Sciatic nerve (tissue), 2 donors: ENCODE results near the gene ADH7. TPM values are rescaled to one million over a fixed set of nuclear protein-coding genes. Genes with fewer than 3 reads are reported as not detected.

ENCODE experiments used
- ATAC-seq: fragments of 200-7000 bp; cut with Tn5 transposase; one replicate; pipeline ENCODE4 v1.9.1; 2020; ENCODE audit warnings: mild to moderate bottlenecking, moderate library complexity
- DNase-seq: peaks from one replicate; pipeline ENCODE4 v3.0.0-alpha.2; 2020; ENCODE audit warnings: low spot score
- intact Hi-C: fragments of 100-400 bp; cut with DNase I; formaldehyde crosslinking; loops from one replicate; pipeline ENCODE4 v1.14.2; 2022
- total RNA-seq: library from RNA; stranded (reverse); fragmentation: NEBNext Ultra II Directional; extraction: Animal tissue kit (Norgen Biotek cat#: 25700); gene quantifications from one replicate; pipeline ENCODE4 v1.2.1, GENCODE V29; 2021
- donor health status: DM: no; HTN: no; CAD: no.
- donor health status: DM: no; HTN: no; CAD: no.

The ADH7 gene
- not detected for total RNA-seq

DNA sequence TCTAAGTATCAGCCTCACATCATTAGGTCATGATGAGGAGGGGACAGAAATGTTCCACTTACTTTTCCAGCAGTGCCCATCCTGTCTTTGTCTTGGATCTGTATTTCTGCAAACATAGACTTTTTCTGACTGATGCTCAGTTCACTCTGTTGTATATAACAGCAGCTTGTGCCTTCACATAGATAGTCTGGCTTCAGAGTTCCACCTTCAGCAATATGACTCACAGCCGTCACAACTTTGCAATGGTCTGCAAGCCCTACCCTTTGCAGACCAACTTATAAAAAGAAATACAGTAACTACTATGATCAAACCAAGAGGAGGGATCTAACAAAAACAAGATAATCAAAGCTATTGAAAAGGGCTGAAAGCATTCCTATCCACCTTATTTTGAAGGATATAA is at the start of gene ADH7:
ADH7 (minus strand) TSS at position 189 of the 400 bp plus-strand sequence; CDS start at position 80, 109 bp downstream.
- intact Hi-C loops = no loop called here
- DNase-seq (no peak), ATAC-seq (no peak)

GRCh38 chr4:99483636-99484035 is 48.5 kb upstream of the ADH7 start:
- ATAC-seq (no peak), DNase-seq (no peak)
- intact Hi-C loops = no loop called here

GRCh38 chr4:99473131-99473530 is 38.0 kb upstream of the ADH7 start:
- ATAC-seq = no peak
- intact Hi-C loops = no loop called here
- DNase-seq = no peak

- intact Hi-C loops = no loop called here
- ATAC-seq (no peak), DNase-seq (no peak)
Observed at GRCh38 chr4:99471896-99472295, 36.8 kb upstream of the ADH7 start.

- DNase-seq (no peak), ATAC-seq (no peak)
- intact Hi-C loops = no loop called here
Observed at GRCh38 chr4:99471349-99471748, 36.2 kb upstream of the ADH7 start.

DNA sequence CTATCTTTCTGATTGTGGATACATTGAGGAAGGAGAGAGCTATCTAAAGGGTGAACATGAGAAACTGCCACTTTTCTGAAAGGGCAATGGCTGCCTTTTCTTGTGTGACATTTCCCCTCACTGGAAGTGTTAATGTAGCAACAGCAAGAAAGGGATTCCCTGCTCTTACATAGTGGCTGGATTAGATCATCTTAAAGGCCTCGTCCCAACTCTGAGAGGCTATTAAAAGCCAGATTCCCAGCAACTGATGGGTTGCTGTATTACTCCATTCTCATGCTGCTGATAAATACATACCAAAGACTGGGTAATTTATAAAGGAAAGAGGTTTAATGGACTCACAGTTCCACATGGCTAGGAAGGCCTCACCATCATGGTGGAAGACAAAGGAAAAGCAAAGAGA is 33.7 kb upstream of the ADH7 start:
- DNase-seq = no peak
- intact Hi-C loops = no loop called here
- ATAC-seq = no peak

DNA sequence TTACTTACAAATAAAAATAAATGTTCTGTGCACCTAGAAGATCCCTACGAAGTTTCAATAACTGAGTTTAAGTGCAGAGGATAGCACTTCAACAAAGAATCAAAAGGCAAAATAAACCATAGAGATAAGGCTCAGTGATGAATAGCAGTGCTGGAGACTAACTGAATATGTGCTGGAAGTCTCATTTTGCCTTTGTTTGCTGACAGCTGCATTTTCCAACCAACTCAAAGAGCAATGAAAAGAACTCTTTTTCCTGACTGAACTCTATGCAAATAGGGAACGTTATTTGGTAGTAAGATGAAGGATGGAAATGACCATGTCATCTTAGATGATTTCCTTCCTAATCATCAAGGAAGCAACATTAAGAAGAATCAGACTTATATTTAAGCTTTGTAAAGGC is 32.7 kb upstream of the ADH7 start:
- ATAC-seq (no peak), DNase-seq (no peak)
- intact Hi-C loops = no loop called here

DNA sequence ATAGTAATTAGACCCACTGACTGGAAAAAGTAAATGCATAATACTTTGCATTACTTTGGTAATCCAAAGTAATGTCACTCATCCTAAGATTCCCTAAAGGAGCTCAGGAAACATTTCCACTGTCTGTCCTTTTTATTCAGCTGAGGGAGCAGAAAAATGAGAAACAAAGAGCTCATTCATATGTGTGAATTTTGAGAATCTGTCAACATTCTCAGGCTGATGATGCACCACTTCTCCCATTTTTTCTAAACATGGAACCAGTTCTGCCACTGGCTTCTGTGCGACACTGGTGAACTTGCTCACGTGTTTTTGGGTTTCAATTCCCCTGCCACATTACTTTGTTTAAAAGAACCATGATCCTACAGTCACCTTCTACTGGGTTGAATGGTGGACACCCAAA is 28.4 kb upstream of the ADH7 start:
- no peak for ATAC-seq
- intact Hi-C loops = no loop called here
- no peak for DNase-seq

- DNase-seq (no peak), ATAC-seq (peak; percentile 95)
- intact Hi-C loops = no loop called here
Observed at GRCh38 chr4:99462875-99463464, 27.8 kb upstream of the ADH7 start.

DNA sequence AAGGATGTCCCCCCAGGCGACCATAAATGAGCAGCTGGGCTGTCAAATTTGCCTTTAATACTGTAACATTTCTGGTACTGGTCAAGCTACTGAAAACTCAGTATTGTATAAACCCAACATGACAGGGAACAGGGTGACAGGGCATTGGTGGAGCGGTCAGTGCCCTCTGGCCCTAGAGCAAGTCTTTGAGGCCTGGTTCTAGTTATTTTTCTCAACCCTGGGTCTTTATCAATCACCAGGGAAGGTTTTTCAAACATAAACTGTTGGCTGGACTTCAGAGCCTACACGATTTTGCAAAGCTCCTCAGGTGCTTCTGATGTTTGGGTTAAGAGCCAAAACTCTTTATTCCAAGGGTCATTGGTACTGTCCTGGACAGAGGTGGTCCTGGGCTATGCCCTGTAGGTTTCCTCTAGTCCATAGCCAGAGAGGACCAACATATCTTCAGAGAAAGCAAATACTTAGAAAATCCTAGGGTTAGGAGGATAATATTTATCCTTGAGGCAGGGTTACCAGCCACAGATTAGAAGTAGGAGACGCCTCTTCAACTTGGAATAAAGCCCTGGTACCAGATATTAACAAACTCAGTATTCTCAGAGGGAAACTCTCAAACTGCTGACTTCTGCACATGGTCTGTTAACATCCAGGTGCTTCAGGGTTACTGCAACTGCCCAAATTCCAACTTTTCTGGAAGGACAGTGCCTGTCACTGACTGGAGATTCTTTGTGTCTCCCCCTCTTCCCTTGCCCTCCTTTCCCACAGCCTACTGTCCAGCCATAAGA is 26.7 kb upstream of the ADH7 start:
- DNase-seq = no peak
- intact Hi-C loops = no loop called here
- no peak for ATAC-seq

DNA sequence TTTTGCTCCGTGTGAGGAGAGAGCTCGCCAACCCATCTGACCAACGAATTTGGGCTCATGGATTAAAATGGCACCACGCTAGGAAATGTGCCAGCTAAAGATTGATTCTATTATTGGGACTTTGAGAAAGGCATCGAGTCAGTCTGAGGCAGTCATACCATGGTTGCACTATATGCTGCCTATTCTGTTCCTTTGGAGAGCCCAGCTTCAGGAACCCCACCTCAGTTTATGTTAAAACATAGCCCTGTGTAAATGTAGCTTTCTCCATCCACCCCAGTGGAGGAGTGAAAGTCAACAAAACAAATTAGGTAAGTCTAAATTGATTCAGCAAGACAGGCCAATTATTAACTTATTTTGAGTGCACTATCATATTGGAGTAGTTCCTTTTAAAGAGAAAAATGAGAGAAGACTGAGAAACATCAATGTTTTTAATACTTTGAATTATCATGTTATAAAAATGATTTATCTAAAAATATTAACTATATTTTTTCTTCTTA is 24.5 kb upstream of the ADH7 start:
- intact Hi-C loops = no loop called here
- ATAC-seq = no peak

DNA sequence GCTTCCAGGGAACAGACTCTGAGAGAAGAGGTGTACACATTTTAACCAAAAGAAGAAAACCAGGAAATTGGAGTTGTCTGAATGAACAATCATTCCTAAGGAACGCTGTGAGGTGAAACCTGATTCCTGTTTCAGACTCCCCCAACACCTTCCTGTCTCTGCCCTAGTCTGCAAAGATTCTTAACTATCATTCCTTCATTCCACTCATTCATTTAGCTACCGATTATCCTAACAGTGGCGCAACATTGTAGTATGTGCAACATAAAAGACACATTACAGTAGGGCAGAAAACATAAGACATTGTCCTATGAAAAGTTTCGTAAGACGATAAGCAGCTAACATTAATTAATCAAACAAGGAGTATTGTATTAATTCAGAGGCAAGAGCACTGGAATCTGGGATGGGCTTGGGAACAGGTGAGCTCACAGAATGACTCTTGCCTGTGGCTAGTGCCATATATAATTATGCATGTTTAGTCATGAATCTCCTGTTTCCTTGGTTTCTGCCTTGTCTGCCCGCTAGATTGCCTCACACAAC is 23.8 kb upstream of the ADH7 start:
- intact Hi-C loops = no loop called here
- ATAC-seq (no peak), DNase-seq (no peak)

More for the DNA sequence above, 24.5 kb upstream of the ADH7 start:
- no peak for DNase-seq

DNA sequence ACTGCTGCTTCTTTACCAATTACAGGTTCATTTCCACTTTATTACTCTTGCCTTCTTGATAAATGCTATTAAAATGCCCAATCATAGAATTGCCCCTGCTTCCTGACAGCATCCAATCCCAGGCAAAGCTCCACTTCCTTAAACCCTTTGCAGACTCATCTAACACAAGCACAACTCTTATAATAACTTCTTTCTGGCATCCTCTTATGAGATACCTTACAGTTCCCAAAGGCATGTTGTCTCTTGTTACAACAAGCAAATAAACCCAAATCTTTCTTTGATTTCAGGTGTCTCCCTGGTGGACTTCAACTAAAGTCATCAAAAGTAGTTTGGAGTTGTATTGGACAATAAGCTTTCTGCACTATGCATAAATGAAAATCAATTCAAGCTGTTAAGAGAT is 22.5 kb upstream of the ADH7 start:
- ATAC-seq = no peak
- intact Hi-C loops = no loop called here
- no peak for DNase-seq

- intact Hi-C loops = no loop called here
- ATAC-seq = peak; percentile 32
- DNase-seq = no peak
Observed at GRCh38 chr4:99457270-99457669, 22.1 kb upstream of the ADH7 start.

DNA sequence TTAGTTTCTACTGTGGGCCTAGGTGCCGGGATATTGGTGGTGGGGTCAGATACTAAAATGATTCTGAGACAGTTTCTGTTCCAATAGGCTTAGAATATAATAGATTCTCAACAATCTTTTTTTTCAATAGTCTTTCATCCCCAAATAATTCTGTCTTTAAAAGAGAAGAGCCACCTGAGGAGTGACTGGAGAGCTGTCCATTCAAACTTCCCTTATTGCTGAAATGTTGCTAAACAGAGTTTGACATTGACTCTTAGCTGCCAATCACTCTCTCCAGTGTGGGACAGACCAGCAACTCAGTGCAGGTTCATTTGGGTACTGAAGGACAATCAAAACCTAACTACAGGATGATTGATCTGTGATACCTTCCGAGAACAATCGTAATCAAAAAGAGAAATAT is 12.4 kb upstream of the ADH7 start:
- ATAC-seq (no peak), DNase-seq (no peak)
- intact Hi-C loops = loop anchor here (5.0 kb wide), 1 partner anchor 980 kb away; no protein-coding TSS in a partner anchor

DNA sequence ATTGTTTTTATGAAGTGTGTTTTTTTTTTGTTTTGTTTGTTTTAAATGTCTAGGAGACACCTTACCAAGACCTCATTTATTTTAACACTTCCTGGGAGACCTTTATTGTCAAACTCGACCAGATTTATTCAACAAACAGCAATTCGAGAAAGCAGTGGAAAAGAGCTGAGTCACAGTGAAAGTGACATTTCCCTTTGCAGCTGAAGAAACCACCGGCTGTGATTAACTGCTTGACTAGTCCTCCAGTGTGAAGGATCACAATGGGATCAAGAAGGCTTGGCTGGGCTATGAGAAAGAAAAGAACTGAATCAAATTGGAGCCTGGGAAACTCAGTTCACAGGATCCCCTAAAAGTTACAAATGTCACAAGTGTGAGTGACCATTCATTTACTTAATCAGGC is 11.9 kb upstream of the ADH7 start:
- intact Hi-C loops = loop anchor here (5.0 kb wide), 1 partner anchor 980 kb away; no protein-coding TSS in a partner anchor
- ATAC-seq = no peak

DNA sequence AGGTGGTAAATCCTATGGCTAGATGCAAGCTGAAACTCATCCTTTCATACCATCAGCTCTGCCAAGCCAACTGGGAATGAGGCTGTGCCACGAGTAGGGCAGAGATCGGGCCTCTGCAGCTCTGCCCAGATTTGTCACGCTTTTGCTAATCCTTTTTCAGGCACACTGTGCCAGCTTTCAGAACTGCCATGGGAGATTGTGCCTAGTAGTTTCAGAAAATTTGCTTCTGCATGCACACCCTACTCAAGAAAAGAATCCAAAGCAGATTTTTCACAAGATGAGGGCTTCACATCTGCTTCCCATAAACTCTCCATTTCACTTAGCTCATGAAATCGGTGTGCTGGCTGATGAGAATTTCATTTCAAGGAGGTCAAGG is 3.3 kb upstream of the ADH7 start:
- ATAC-seq (peak; percentile 80), DNase-seq (no peak)
- intact Hi-C loops = no loop called here

More for the DNA sequence above, 11.9 kb upstream of the ADH7 start:
- DNase-seq = no peak

DNA sequence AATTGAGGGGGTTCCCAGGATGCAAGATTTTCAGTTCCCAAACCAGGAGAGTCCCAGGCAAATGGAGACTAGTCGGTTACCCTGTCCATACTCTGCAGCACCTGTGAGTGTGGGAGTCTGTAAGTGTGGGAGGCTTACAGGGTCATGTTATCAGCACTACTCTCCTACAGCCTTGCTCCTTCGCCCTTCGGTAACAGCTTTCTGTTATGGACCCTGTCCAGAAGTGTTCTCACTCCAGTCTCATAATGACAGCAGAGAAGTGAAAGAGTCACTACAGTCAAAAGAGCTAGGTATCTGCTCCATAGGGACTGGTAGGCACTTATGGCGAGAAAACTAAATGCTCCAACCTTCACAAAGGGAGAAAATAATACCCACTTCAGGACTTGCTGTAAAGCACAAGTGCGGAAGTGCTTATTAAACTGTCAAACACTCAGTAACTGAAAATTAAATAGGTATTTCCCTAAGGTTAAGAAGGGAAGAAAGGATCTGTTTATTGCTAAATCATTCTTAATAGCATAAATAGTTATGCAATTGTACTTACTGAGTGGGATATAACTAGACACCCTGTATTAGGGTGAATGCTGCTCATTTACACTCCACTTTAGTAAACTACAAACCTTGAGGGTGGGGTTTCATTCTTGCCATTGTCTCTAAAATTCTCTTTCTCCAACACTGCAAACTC is 2.7 kb upstream of the ADH7 start:
- no peak for DNase-seq
- ATAC-seq = peak; percentile 64
- intact Hi-C loops = no loop called here

- no peak for DNase-seq
- intact Hi-C loops = no loop called here
- ATAC-seq = peak; percentile 36
Observed at GRCh38 chr4:99436976-99437722, 2.0 kb upstream of the ADH7 start.
